Keratinocyte (primary cell): ENCODE data around the gene TXNDC12. TPM values are rescaled to one million over a fixed set of nuclear protein-coding genes. Genes with fewer than 3 reads are reported as not detected.

ENCODE experiments used
- DNase-seq: peaks from one replicate; pipeline ENCODE4 v3.0.0-alpha.2; 2011; ENCODE audit warnings: low read depth, missing footprints, low spot score
- FAIRE-seq: peaks from 2 replicates; lab custom pipeline; 2011; peaks lifted over from hg19 to GRCh38; lab: Jason Lieb, UNC
- H2AFZ ChIP-seq: 2 replicates; pipeline ENCODE4 v1.6.0; 2012; ENCODE audit warnings: low read length, control low read depth, inconsistent platforms; ENCODE audit not compliant: control insufficient read depth
- H3K27ac ChIP-seq: 2 replicates; pipeline ENCODE4 v1.5.1; 2011; ENCODE audit warnings: low read length; ENCODE audit not compliant: control insufficient read depth, insufficient read depth
- H3K27me3 ChIP-seq: 3 replicates; pipeline ENCODE4 v1.6.0; 2011; ENCODE audit warnings: low read length; ENCODE audit not compliant: control insufficient read depth, insufficient read depth; ENCODE audit errors: extremely low read depth
- H3K36me3 ChIP-seq, 2 experiments: 2 replicates in 1 of 2; 3 replicates in 1 of 2; pipeline ENCODE4 v1.5.1; 2011; ENCODE audit warnings: low read length in 2 of 2, mild to moderate bottlenecking in 1 of 2; ENCODE audit not compliant: control insufficient read depth in 2 of 2, insufficient read depth in 2 of 2; ENCODE audit errors: extremely low read depth in 1 of 2
- H3K4me1 ChIP-seq: 3 replicates; pipeline ENCODE4 v1.5.1; 2011; ENCODE audit warnings: low read length; ENCODE audit not compliant: control insufficient read depth, insufficient read depth; ENCODE audit errors: extremely low read depth
- H3K4me2 ChIP-seq: 3 replicates; pipeline ENCODE4 v1.6.0; 2011; ENCODE audit warnings: low read depth, low read length; ENCODE audit not compliant: control insufficient read depth, insufficient read depth; ENCODE audit errors: extremely low read depth
- H3K4me3 ChIP-seq, 3 experiments: fragments of 200-600 bp in 1 of 3; sonication (generic) in 1 of 3; 2 replicates in 2 of 3; 3 replicates in 1 of 3; pipeline ENCODE4 v1.5.1; 2011 to 2016; ENCODE audit warnings: low read length in 3 of 3, mild to moderate bottlenecking in 3 of 3, control low read depth in 2 of 3, inconsistent platforms in 1 of 3, low read depth in 1 of 3, mixed read lengths in 1 of 3, mixed run types in 1 of 3, moderate library complexity in 1 of 3; ENCODE audit not compliant: control insufficient read depth in 2 of 3, insufficient read depth in 2 of 3; ENCODE audit errors: extremely low read depth in 1 of 3
- H3K79me2 ChIP-seq: 2 replicates; pipeline ENCODE4 v1.6.0; 2012; ENCODE audit warnings: low read length; ENCODE audit not compliant: control insufficient read depth, insufficient read depth
- H3K9ac ChIP-seq: 3 replicates; pipeline ENCODE4 v1.6.0; 2011; ENCODE audit warnings: low read length; ENCODE audit not compliant: control insufficient read depth, insufficient read depth; ENCODE audit errors: extremely low read depth
- H3K9me1 ChIP-seq: 3 replicates; pipeline ENCODE4 v1.6.0; 2011; ENCODE audit warnings: low read length; ENCODE audit not compliant: control insufficient read depth, insufficient read depth; ENCODE audit errors: extremely low read depth
- H3K9me3 ChIP-seq: 2 replicates; pipeline ENCODE4 v1.5.1; 2012; ENCODE audit warnings: low read depth, low read length; ENCODE audit not compliant: control insufficient read depth
- H4K20me1 ChIP-seq: 3 replicates; pipeline ENCODE4 v1.6.0; 2011; ENCODE audit warnings: low read length; ENCODE audit not compliant: control insufficient read depth, insufficient read depth; ENCODE audit errors: extremely low read depth
- EZH2 ChIP-seq: IDR thresholded peaks from one replicate; pipeline ENCODE4 v1.6.1; 2012; ENCODE audit warnings: inconsistent platforms, mild to moderate bottlenecking, low read length, moderate library complexity
- dilution Hi-C: fragments of 300-500 bp; cut with MboI; formaldehyde crosslinking; loops from one replicate; pipeline ENCODE4 v1.7.0; 2020; ENCODE audit warnings: low sequenced_read_pairs; ENCODE audit not compliant: extremely low pct_ligation_motif_present
- polyA plus RNA-seq, 5 experiments: library from polyadenylated mRNA; depleted of rRNA in 3 of 5; stranded (reverse) in 3 of 5; stranded (forward) in 1 of 5; unstranded in 1 of 5; fragments of >200 nt; gene quantifications; 1 replicate in 1 of 5; 2 replicates in 3 of 5; 3 replicates in 1 of 5; pipeline versions ENCODE4 v1.2.1 to v1.2.3, GENCODE V29; 2011 to 2012; ENCODE audit warnings: missing spikeins in 2 of 5, low read depth in 1 of 5, low replicate concordance in 1 of 5
- TF ChIP-seq, protein P1 (sequence below), 3 experiments: IDR thresholded peaks in 1 of 3; conservative IDR thresholded peaks in 1 of 3; optimal IDR thresholded peaks in 1 of 3; 2 replicates in 2 of 3; 3 replicates in 1 of 3; pipeline versions ENCODE3 to v1.5.1; 2011; ENCODE audit warnings: low read length in 3 of 3, mild to moderate bottlenecking in 3 of 3, moderate library complexity in 2 of 3, control low read depth in 1 of 3, inconsistent platforms in 1 of 3; ENCODE audit not compliant: insufficient read depth in 2 of 3; ENCODE audit errors: extremely low read depth in 1 of 3

Gene TXNDC12
- polyA plus RNA-seq, 1 donor (not counting 4 experiments of a cell fraction or from before 2014, with no cell fraction given): 28.2 TPM

- Histone ChIP-seq H3K27ac (no peak overlapping the region), H3K4me1 (peaks cover 12% of the 10 kb centered on the region), H3K9ac (no peak overlapping the region), H3K36me3 (peaks cover 1 to 11% of the 10 kb centered on the region in 2 experiments), H3K27me3 (no peaks in the 10 kb centered on the region), H3K4me3 (no peak overlapping the region), H3K9me3 (no peaks in the 10 kb centered on the region), H3K9me1 (no peaks in the 10 kb centered on the region), H3K4me2 (no peak overlapping the region), H4K20me1 (no peaks in the 10 kb centered on the region), H2AFZ (no peak overlapping the region), H3K79me2 (peaks cover 8% of the 10 kb centered on the region)
- DNase-seq (no peak), FAIRE-seq (no peak)
- TF ChIP-seq, protein P1, sequence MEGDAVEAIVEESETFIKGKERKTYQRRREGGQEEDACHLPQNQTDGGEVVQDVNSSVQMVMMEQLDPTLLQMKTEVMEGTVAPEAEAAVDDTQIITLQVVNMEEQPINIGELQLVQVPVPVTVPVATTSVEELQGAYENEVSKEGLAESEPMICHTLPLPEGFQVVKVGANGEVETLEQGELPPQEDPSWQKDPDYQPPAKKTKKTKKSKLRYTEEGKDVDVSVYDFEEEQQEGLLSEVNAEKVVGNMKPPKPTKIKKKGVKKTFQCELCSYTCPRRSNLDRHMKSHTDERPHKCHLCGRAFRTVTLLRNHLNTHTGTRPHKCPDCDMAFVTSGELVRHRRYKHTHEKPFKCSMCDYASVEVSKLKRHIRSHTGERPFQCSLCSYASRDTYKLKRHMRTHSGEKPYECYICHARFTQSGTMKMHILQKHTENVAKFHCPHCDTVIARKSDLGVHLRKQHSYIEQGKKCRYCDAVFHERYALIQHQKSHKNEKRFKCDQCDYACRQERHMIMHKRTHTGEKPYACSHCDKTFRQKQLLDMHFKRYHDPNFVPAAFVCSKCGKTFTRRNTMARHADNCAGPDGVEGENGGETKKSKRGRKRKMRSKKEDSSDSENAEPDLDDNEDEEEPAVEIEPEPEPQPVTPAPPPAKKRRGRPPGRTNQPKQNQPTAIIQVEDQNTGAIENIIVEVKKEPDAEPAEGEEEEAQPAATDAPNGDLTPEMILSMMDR (optimal IDR thresholded peaks at IDR 0.05 in 1 of 3, IDR thresholded peaks at IDR 0.05 in 1 of 3, conservative IDR thresholded peaks at IDR 0.05 in 1 of 3; ENCODE audit: extremely low read depth in 1 of 3, insufficient read depth in 2 of 3, low read length in 3 of 3): no peak
- no peak for TF ChIP-seq EZH2
- dilution Hi-C loops: no loop called here
Measured at GRCh38 chr1:52037909-52038308, 17.1 kb downstream of the TXNDC12 start.

DNA sequence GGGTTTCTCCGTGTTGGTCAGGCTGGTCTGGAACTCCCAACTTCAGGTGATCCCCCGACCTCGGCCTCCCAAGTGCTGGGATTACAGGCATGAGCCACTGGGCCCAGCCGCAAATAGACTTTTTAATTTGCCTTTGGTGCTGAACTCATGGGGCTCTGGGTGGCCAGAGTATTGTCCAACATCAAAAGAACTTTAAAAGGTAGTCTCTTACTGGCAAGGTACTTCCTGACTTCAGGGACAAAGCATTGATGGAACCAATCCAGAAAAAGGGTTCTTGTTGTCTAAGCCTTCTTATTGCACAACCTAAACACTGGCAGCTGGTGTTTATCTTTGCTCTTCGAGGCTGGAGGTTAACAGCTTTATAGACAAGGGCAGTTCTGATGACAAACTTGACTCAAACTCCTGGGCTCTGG is 17.6 kb downstream of the TXNDC12 start:
- dilution Hi-C loops: no loop called here
- Histone ChIP-seq H3K79me2 (peaks cover 13% of the 10 kb centered on the region), H3K9me1 (no peaks in the 10 kb centered on the region), H3K27ac (no peak overlapping the region), H2AFZ (no peak overlapping the region), H3K4me1 (peaks cover 15% of the 10 kb centered on the region), H4K20me1 (peaks cover 3% of the 10 kb centered on the region), H3K9me3 (no peaks in the 10 kb centered on the region), H3K4me2 (no peak overlapping the region), H3K9ac (no peak overlapping the region), H3K4me3 (no peak overlapping the region), H3K27me3 (no peaks in the 10 kb centered on the region), H3K36me3 (peaks cover 1 to 11% of the 10 kb centered on the region in 2 experiments)
- DNase-seq (no peak), FAIRE-seq (no peak)
- TF ChIP-seq EZH2: no peak
- TF ChIP-seq, protein P1 (optimal IDR thresholded peaks at IDR 0.05 in 1 of 3, IDR thresholded peaks at IDR 0.05 in 1 of 3, conservative IDR thresholded peaks at IDR 0.05 in 1 of 3; ENCODE audit: extremely low read depth in 1 of 3, insufficient read depth in 2 of 3, low read length in 3 of 3): no peak
